Measurements from ENCODE around the gene LANCL2.

- TF ChIP-seq CTCF (IDR thresholded peaks at IDR 0.05) (no peak), POLR2A (IDR thresholded peaks at IDR 0.05) (no peak), POLR2AphosphoS5 (IDR thresholded peaks at IDR 0.05) (no peak), EP300 (IDR thresholded peaks at IDR 0.05; ENCODE audit: low read depth) (no peak)
Observed at GRCh38 chr7:55457801-55458200, 92.7 kb downstream of the LANCL2 start.

All from transverse colon (tissue), 4 donors.